Pancreas (tissue), 10 donors: Measurements from ENCODE around the gene CTCF. TPM values are rescaled to one million over a fixed set of nuclear protein-coding genes. Genes with fewer than 3 reads are reported as not detected.

Experiments used
- ATAC-seq, 4 donors: fragments of 200-7000 bp; cut with Tn5 transposase; one replicate each; pipeline versions ENCODE4 v1.8.0 to v1.9.1; 2020; ENCODE audit warnings: mild to moderate bottlenecking in 4 of 4, moderate library complexity in 4 of 4
- DNase-seq, 6 donors: peaks; one replicate each; pipeline ENCODE4 v3.0.0-alpha.2; 2020
- FAIRE-seq: peaks from 2 replicates; lab custom pipeline; 2012; peaks lifted over from hg19 to GRCh38; lab: Jason Lieb, UNC
- H3K27ac ChIP-seq, 4 donors: fragments of 200-600 bp; sonication (generic); 1 replicate in 3 of 4; 2 replicates in 1 of 4; pipeline versions ENCODE4 v1.5.0 to v1.8.0; 2020
- H3K27me3 ChIP-seq, 4 donors: fragments of 200-600 bp; one replicate each; pipeline ENCODE4 v1.8.0; 2021
- H3K36me3 ChIP-seq, 3 donors: fragments of 200-600 bp; sonication (generic) in 1 of 3; one replicate each; pipeline versions ENCODE4 v1.5.0 to v1.8.0; 2020 to 2021
- H3K4me1 ChIP-seq, 3 donors: fragments of 200-600 bp; one replicate each; pipeline ENCODE4 v1.8.0; 2021
- H3K4me3 ChIP-seq, 4 donors: fragments of 200-600 bp; sonication (generic) in 2 of 4; one replicate each; pipeline versions ENCODE4 v1.5.0 to v1.8.0; 2020 to 2021
- H3K9me3 ChIP-seq, 4 donors: fragments of 200-600 bp; one replicate each; pipeline ENCODE4 v1.8.0; 2021
- CTCF ChIP-seq, 4 donors: fragments of 200-600 bp; sonication (generic) in 3 of 4; IDR thresholded peaks; one replicate each; pipeline versions ENCODE4 v1.5.0 to v1.8.0; 2021; ENCODE audit warnings: antibody characterized with exemption in 4 of 4
- WGBS, 2 donors: extraction: QIAGEN DNeasy Blood & Tissue Kit; methylation state at CpG; one replicate each; pipeline ENCODE4 v1.1.7; 2013; 5-methylcytosine and 5-hydroxymethylcytosine counted together
- intact Hi-C, 3 donors: fragments of 100-400 bp; cut with DNase I; formaldehyde crosslinking; loops; one replicate each; pipeline versions ENCODE4 v1.11.1 to v1.14.2; 2022
- polyA plus RNA-seq, 2 donors: library from polyadenylated mRNA; stranded (reverse); fragments of 200-250 nt; gene quantifications; one replicate each; pipeline ENCODE4 v1.2.3, GENCODE V29; 2013
- total RNA-seq, 6 donors: library from RNA; stranded (reverse); fragmentation: NEBNext Ultra II Directional in 4 of 6; extraction: Animal tissue kit (Norgen Biotek cat#: 25700) in 4 of 6; gene quantifications; one replicate each; pipeline versions ENCODE4 v1.2.1 to v1.2.4, GENCODE V29; 2021 to 2023
- donor health status: healthy with polysubstance abuse.
- donor health status: DM: no; HTN: no; CAD: no; lungs with moderate emphysema.
- donor health status: DM: no; HTN: no; CAD: no.
- donor health status: control.
- donor health status: control.
- donor health status: Bipolar disorder and iron deficiency.
- donor health status: DM: yes; HTN: yes; CAD: no.
- donor health status: DM: no; HTN: no; CAD: no.
- donor health status: DM: no; HTN: no; CAD: no.
- donor health status: DM: yes; HTN: yes; CAD: no.

The CTCF gene
- total and polyA plus RNA-seq, 8 donors = 13.3 to 25.2 (median 17.0) TPM

- DNase-seq = no peak
- H3K27ac ChIP-seq = no peak overlapping the region
Observed at GRCh38 chr16:67534431-67534830, 27.9 kb upstream of the CTCF start.

GRCh38 chr16:67535201-67535600, 27.1 kb upstream of the CTCF start:
- ATAC-seq (peak in 2 of 4 donors; percentile 12 to 21), DNase-seq (peak in 3 of 6 donors; percentile 58 to 62 (median 60)), FAIRE-seq (no peak)
- 51 to 55% methylated on average over 2 of the region's 2 CpGs for WGBS, 2 donors
- no peaks in the 10 kb centered on the region for H3K36me3 ChIP-seq
- intact Hi-C loops = no loop called here
- H3K4me1 ChIP-seq = peaks cover 0 to 18% (median 18%) of the 10 kb centered on the region in 3 donors
- no peak overlapping the region for H3K27ac ChIP-seq
- H3K4me3 ChIP-seq = no peak overlapping the region
- H3K9me3 ChIP-seq = no peaks in the 10 kb centered on the region
- no peaks in the 10 kb centered on the region for H3K27me3 ChIP-seq
- no peak for TF ChIP-seq CTCF (IDR thresholded peaks at IDR 0.05)

More at GRCh38 chr16:67534431-67534830, 27.9 kb upstream of the CTCF start:
- Histone ChIP-seq H3K9me3 (no peaks in the 10 kb centered on the region), H3K4me3 (no peak overlapping the region), H3K27me3 (no peaks in the 10 kb centered on the region), H3K36me3 (no peaks in the 10 kb centered on the region), H3K4me1 (peaks cover 0 to 18% (median 18%) of the 10 kb centered on the region in 3 donors)
- FAIRE-seq (no peak), ATAC-seq (no peak)
- intact Hi-C loops = no loop called here
- TF ChIP-seq CTCF (IDR thresholded peaks at IDR 0.05) = no peak

GRCh38 chr16:67537270-67537635, 25.1 kb upstream of the CTCF start:
- ATAC-seq (peak; percentile 47 to 70 (median 50)), DNase-seq (peak in 3 of 6 donors; percentile 58 to 81 (median 70)), FAIRE-seq (no peak)
- H3K27ac ChIP-seq = peak overlapping the region in 3 of 4 donors; percentile 22 to 70 (median 30)
- peaks cover 0 to 14% (median 9%) of the 10 kb centered on the region in 3 donors for H3K4me1 ChIP-seq
- intact Hi-C loops = no loop called here
- H3K4me3 ChIP-seq = peak overlapping the region; percentile 47 to 78 (median 58)
- 4% methylated on average over 32 of the region's 32 CpGs for WGBS, 2 donors
- H3K27me3 ChIP-seq = no peaks in the 10 kb centered on the region
- H3K9me3 ChIP-seq = no peaks in the 10 kb centered on the region
- H3K36me3 ChIP-seq = no peaks in the 10 kb centered on the region
- no peak for TF ChIP-seq CTCF (IDR thresholded peaks at IDR 0.05)

- no peaks in the 10 kb centered on the region for H3K27me3 ChIP-seq
- peak overlapping the region; percentile 22 to 70 (median 32) for H3K27ac ChIP-seq
- DNase-seq = peak in 5 of 6 donors; percentile 62 to 89 (median 75)
- ATAC-seq = peak; percentile 51 to 66 (median 61)
- H3K4me3 ChIP-seq = peak overlapping the region; percentile 47 to 78 (median 58)
- intact Hi-C loops = no loop called here
- 1 to 4% methylated on average over 45 to 97 of the region's 97 CpGs for WGBS, 2 donors
- FAIRE-seq = no peak
- peaks cover 0 to 14% (median 9%) of the 10 kb centered on the region in 3 donors for H3K4me1 ChIP-seq
- TF ChIP-seq CTCF (IDR thresholded peaks at IDR 0.05) = no peak
- peaks cover 0 to under 1% (median 0%) of the 10 kb centered on the region in 3 donors for H3K36me3 ChIP-seq
- no peaks in the 10 kb centered on the region for H3K9me3 ChIP-seq
Observed at GRCh38 chr16:67537636-67538591, 24.4 kb upstream of the CTCF start.
